Loucy (cell line): ENCODE results near the gene CLEC18C.
"Not testable (repeated sequence)": the region's sequence is repeated elsewhere in the genome, so short reads cannot be mapped to it uniquely, and the experiment has no call there.

ENCODE experiments used
- CTCF ChIP-seq: fragments of 200-600 bp; sonication (generic); conservative IDR thresholded peaks from 2 replicates; pipeline ENCODE4 v1.5.1; 2014; ENCODE audit warnings: mild to moderate bottlenecking, antibody characterized with exemption, low read length
- EZH2phosphoT487 ChIP-seq: fragments of 200-600 bp; IDR thresholded peaks from 2 replicates; pipeline ENCODE4 v1.6.1; 2018; ENCODE audit warnings: antibody characterized with exemption, mild to moderate bottlenecking, moderate library complexity, borderline replicate concordance

GRCh38 chr16:70123822-70124221 is 49.8 kb upstream of the CLEC18C start:
- TF ChIP-seq CTCF, EZH2phosphoT487: not testable (repeated sequence)
